Limb (tissue), 2 donors: ENCODE results near the gene FLYWCH1.
"Not testable (repeated sequence)": the region's sequence is repeated elsewhere in the genome, so short reads cannot be mapped to it uniquely, and the experiment has no call there.

Source experiments
- DNase-seq, 2 donors: peaks; one replicate each; pipeline ENCODE4 v3.0.0-alpha.2; 2016; ENCODE audit errors: extremely low spot score in 2 of 2

Gene FLYWCH1

DNA sequence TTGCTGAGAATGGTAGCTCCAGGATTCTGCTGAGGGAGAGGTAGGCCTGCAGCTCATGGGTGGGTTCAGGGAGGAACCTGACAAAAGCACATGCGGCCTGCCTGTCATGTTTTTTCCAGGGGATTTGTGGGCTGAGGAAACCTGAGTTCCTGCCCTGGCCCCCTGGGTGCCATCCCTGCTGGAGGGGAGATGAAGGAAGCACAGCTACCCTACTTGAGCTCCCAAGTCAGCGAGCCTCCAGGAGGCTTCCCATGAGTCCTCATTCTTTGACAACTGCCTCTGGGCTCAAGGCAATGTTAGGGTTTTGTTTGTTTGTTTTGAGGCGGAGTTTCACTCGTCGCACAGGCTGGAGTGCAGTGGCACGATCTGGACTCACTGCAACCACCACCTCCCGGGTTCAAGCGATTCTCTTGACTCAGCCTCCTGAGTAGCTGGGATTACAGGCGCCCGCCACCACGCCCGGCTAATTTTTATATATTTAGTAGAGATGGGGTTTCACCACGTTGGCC is 12.1 kb upstream of the FLYWCH1 start:
- no peak for DNase-seq

DNA sequence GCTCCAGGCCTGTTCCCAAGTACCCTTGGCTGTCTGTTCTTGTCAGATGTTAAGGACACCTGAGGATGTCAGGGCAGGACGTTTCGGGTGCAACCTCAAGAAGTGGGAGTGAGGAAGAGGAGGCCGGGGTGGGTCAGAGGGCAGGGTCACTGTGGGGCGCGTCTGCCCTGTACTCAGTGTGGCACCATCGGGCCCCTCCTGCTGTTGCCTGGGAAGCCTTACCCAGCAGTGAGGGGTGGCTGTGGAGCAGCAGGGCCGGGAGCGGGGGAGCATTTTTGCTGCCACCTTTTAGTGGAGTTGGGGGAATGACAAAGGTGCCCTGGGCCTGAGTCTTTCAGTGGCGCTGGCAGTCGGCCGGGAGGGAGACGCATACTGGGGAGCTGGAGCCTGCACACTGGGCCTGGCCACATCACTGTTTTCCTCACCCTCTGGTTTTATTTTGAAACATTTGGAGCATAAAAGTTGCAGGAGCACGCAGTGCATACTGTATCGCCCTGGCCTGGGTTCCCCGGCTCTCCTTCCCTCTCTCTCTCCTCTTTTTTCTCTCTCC is 11.1 kb upstream of the FLYWCH1 start:
- no peak for DNase-seq

DNA sequence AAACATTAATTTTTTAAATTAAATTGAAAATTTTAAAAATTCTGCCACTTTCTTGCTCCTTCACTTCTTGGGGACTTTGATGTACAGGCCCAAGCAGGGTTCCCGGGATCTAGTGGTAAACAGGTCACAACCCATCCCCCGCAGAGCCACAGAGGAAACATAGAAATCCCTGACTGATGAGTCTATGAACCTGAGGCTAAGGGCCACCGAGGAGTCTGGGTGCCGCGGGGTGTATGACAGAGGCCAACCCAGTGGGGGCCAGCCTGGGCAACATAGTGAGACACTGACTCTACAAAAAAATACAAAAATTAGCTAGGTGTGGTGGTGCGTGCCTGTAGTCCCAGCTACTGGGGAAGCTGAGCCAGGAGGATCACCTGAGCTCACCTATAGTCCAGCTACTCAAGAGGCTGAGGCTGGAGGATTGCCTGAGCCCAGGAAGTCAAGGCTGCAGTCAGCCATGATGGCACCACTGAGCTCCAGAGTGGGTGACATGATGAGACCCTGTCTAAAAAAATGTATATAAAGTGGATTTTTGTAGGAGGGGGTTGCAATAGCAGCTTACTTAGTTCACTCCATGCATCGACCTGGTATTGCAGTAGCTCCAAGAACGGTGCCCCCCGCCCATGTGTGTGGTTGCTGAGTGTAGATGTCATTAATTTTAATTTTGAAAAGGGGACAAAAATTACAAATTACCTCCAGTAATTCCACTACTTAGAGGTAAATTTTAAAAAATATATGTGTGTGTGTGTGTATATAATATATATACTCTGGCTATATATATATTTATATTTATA is 9.2 kb upstream of the FLYWCH1 start:
- DNase-seq = no peak

DNA sequence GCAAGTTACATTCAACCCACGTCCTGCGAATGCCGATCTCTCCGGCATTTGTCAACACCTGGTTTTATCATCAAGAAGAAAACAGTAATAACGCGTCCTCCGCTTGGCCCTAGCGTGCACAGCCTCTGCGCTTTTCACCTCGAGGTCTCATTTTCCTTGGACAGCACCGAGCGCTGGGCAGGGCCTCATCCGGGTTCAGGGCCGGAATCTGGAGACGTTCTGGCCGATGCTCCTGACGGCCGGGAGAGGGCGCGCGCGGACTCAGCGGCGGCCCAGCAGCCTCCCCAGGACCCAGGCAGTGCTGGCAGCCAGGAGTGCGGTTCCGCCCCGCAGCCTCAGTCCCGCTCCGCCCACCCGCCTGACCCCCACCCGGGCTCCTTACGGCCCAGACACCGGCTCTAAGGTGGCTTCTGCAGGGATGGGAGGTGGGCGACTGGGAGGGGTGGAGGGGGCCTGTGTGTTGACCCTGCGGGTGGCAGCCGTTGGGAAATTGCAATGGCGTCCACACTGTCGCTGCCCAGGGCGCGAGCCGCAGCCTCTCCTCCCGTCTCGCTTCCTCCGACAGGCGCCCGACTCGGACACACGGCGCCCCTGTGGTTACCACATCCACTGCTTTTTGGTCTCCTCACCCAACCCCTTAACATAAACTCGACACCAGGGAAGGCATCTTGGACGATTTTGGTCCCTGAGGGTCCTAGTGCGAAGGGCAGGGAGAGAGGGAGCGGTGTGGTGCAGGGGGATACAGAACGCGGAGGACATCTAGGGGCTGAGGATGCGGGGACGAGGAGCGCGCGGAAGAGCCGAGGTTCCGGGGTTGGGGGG is 7.4 kb upstream of the FLYWCH1 start:
- DNase-seq = peak; percentile 90 to 91

DNA sequence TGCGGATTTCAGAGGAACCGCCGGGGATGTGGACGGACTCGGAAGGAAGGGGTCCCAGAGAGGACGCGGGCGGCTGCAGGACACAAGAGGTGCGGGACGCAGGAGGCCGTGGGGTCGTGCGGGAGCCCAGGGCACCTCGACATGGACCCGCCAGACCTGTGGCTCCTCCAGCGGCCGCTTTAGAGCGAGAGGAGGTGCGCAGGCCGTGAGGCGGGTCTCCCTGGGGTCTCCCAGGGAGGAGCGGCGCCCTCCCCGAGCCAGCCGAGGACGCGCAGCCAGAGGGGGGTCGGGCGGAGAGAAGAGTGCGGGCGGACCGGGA is 6.8 kb upstream of the FLYWCH1 start:
- no peak for DNase-seq

DNA sequence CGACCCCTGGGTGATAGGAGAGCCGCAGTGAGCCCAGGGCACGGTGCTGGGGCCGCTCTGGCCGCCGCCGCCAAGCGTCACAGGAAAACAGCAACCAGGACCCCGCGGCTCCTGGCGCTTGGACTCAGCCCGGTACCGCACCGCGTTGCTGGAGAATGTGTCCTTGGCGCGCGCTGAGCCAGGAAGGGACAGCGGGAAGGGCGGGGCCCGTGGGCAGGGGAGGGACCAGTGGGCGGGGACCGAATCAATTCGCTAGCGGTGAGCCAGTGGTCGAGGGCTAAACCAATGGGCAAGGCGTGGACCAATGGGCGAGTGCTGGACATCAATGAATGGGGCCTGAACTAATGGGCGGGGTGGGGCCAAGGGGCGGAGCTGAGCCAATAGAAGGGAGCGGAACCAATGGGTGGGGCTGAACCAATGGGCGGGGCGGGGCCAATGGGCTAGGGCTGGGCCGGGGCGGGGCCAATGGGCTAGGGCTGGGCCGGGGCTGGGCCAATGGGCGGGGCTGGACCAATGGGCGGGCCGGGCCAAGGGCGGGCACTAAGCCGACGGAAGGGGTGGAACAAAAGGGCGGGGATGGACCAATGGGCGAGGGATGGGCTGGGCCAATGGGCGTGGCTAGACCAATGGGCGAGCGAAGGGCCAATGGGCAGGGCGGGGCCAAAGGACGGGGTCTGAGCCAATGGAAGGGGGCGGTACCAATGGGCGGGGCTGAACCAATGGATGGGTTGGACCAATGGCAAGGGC is 6.3 kb upstream of the FLYWCH1 start:
- DNase-seq = peak; percentile 92 to 93

DNA sequence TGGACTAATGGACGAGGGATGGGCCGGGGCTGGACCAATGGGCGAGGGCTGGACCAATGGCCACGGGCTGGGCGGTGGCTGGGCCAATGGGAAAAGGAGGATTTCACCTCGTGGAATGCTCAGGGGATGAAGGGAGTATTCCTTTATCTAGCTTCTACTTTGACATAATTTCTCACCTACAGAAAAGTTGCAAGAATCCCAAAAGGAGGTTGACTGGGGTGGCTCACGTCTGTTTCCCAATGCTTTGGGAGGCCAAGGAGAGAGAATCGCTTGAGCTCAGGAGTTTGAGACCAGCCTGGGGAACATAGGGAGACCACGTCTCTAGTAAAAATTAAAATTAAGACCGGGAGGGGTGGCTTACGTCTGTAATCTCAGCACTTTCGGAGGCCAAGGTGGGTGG is 5.7 kb upstream of the FLYWCH1 start:
- no peak for DNase-seq

DNA sequence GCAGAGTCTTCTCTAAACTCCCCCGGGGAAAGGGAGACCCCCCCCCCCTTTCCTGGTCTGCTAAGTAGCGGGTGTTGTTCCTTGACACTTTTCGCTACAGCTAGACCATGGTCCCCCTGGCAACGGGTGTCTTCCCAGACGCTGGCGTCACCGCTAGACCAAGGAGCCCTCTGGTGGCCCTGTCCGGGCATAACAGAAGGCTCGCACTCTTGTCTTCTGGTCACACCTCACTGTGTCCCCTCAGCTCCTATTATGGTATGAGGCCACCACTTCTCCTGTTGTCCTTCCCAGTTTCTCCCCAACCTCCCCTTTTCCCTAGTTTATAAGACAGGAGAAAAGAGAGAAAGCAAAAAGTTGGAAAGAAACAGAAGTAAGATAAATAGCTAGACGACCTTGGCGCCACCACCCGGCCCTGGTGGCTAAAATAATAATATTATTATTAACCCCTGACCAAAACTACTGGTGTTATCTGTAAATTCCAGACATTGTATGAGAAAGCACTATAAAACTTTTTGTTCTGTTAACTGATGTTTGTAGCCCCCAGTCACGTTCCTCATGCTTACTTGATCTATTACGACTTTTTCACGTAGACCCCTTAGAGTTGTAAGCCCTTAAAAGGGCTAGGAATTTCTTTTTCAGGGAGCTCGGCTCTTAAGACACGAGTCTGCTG is 4.5 kb upstream of the FLYWCH1 start:
- DNase-seq = not testable (repeated sequence)

DNA sequence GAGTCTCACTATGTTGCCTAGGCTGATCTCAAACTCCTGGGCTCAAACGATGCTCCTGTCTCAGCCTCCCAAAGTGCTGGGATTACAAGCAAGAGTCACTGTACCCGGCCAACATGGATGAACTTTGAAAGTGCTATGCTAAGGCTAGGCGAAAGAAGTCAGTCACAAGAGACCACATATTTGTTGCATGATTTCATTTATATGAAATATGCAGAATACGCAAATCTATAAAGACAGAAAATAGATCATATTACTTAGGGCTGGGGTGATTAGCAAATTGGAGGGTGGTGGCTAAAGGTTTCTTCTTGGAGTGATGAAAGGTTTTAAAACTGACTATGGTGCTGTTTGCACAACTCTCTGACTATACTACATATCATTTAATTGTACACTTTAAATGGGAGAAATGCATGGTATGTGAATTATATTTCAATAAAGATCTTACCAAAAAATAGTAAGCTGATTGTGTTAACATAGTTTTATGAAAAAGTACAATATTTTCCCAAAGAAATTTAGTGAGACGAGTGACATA is 1.2 kb upstream of the FLYWCH1 start:
- DNase-seq = no peak

DNA sequence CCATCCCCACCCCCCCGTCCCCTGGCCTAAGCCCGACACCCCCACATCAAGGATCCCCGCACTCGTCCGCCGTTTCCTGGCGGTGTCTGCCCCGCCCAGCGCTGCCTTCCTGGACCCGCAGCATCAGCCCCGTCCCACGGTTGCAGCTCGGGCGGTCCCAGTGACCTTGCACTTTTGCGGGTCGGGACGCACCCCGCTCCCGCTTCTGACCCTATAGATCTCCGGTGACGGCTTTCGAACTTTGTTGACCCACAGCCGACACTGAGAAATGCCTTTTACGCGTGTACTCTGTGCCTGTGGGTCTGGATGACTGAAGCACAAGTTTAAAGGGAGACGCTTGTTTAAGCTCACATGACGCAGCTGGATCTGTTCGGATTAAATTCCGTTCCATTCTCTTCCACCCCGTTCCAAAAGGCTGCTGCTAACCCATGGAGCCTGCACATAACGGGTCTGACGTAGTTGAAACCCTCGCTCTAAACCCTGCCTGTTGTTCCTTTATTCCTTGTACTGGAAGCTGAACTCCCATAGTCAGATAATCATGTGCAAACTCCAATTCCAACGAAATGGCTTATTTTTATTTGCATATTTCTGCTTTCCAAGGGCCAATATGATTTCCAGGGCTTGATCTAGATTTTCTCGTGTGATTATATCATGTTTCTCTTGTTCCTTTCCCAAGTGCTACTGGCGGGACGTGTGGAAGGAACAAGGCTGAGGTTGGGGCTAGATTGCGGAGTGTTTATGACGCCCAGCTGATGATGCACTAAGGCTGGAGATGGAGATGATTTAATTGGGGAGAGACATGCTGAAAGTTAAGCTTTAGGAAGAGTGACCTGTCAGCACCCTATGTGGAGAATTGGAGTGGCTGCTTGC is 834 bp downstream of the FLYWCH1 start:
- peak; percentile 52 to 60 for DNase-seq

DNA sequence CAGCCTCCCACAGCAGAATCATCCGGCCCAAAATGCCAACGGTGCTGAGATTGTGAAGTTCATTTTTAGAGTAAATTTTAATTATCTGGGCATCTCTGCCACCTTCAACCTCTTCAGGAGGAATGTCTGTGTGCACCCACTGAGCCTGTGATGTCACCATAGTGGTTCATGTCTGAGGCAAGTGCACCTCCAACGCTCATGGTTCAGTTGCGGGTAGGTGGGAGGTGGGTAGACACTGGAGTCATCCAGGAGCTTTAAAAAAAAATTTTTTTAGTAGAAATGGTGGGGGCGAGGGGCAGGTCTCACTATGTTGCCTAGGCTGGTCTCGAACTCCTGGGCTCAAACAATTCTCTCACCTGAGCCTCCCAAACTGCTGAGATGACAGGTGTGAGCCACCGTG is 1.9 kb downstream of the FLYWCH1 start:
- DNase-seq = no peak

DNA sequence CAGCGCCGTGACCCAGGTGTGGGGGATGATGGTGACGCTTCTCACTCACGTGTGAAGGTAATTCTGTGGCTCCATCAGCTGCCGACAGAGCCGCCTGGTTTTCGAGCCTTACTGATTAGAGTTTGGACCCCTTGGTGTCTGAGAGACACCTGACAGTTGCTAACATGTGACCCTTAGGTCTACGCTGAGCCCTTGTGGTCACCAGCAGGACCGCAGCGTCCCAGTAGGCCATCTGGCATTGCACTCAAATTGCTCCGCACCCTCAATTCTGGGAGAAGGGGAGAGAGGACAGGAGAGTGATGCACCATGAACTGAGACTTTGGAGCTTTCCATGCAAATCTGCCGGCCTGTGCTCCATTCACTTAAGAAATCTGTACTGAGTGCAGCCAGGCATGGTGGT is 2.5 kb downstream of the FLYWCH1 start:
- no peak for DNase-seq

DNA sequence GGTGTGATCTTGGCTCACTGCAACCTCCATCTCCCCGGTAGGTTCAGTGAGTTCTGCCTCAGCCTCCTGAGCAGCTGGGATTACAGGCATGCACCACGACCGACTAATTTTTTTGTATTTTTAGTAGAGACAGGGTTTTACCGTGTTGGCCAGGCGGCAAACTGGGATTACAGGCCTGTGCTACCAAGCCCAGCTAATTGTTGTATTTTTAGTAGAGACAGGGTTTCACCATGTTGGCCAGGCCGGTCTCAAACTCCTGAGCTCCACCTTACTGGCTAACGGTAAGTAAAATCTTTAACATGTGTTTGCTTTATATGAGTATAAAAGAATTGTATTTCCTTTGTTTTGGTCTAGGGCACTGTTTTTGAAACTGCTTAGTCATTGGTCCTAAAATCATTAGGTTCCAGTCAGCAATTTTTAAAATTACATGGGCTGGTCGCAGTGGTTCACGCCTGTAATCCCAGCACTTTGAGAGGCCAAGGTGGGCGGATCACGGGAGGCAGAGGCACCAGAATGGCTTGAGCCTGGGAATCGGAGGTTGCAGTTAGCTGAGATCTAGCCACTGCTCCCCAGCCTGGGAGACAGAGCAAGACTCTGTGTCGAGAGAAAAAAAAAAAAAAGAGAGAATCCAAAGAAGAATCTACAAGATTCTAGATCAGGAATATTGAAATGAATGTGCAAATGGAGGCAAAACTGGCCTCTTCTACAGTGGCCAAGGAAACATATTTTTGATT is 3.6 kb downstream of the FLYWCH1 start:
- DNase-seq = no peak

DNA sequence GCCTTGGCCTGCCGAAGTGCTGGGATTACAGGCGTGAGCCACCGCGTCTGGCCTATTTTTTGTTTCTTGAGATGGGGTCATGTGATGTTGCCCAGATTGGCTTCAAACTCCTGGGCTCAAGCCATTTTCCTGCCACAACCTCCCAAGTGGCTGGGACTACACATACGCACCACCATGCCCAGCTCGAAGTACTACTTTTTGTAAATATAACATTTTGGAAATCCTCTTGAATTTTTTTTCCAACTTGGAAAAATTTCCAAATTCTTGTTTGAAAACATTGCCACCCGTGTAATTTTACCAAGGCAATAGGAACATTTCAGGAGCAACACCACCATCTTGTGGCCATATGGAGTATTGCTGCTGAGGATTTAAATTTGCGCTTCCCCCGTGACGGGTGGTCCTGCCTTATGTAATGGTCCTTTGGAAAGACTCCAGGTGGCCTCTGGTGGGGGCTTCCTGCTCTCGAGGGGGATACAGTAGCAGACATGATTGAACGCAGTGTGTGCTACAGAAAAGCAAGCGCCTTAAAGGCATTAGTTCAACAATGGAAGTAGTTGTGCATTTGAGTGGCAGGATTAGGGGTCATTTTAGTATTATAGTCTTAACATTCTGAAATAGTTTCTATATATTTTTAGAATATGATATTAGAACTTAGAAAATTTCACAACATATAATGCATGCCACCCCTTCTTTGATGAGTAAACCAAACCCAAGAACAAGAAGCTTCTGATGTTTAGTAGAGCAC is 8.0 kb downstream of the FLYWCH1 start:
- peak; percentile 69 to 80 for DNase-seq

DNA sequence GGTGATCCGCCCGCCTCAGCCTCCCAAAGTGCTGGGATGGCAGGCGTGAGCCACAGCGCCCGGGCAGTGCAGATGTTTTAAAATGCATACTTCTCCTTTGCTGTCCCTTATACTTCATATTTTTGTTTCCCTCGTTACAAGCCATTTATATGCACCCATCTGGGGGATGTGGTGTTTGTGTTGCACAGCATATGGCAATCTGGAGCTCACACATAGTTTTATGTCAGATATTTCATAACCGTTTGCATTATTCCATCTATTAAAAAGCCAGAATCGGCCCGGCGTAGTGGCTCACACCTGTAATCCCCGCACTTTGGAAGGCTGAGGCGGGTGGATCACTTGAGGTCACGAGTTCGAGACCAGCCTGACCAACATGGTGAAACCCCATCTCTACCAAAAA is 11.8 kb downstream of the FLYWCH1 start:
- no peak for DNase-seq

DNA sequence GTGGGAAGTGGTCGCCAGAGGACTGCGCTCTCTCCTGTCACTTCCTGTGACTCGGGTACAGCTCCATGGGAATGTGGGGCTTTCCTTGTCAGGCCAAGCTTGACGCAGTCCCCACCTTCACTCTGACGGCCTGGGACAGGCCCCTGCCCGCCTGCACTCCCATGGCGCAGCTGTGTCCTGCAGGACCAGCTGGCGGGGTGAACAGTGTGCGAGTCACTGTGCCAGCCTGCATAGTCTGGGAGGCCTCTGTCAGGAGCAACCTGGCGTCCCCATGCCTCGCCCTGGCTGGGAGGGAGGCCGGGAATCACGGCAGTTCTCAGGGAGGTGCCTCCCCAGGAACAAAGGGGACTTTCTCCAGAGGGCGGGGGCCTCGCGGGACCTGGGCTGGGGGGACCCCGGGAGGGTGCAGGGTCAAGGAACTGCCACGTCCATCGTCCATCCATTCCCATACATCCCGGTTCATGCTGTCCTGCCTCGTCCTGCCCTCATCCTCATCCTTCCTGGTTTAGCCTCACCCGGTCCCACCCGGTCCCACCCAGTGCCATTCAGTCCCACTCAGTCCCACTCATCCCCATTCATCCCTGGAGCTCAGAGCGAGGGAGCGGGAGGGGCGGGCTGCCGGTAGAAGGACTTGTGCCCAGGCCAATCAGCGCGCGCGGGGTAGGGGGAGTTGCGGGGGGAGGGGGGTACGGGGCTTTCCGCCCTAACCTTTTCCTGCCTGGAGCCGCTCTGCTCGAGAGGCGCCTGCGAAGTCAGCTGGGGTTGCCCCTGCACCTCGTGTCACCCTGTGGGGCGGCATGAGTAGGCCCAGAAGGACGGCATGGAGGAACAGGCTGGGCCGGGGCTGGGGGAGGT is 13.4 kb downstream of the FLYWCH1 start:
- DNase-seq = peak in 1 of 2 donors; percentile 59

DNA sequence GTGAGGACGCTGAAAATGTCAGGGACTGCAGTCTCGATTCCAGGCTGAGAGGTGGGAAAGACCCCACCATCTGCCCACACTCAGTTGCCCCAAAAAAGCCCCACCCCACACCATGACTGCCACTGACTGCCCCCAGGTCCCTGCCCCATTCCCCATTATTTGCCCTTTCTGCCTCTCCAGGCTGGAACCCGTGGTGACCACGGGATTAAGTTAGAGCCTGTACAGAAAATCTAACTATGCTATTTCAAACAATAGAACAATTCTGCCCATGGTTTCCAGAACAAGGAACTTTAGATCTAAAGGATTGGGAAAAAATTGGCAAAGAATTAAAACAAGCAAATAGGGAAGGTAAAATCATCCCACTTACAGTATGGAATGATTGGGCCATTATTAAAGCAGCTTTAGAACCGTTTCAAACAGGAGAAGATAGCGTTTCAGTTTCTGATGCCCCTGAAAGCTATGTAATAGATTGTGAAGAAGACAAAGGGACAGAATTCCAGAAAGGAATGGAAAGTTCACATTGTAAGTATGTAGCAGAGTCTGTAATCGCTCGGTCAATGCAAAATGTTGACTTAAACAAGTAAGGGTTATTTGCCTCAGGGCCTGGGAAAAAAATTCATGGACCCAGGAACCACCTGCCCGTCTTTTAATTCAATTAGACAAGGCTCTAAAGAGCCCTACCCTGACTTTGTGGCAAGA is 14.4 kb downstream of the FLYWCH1 start:
- peak in 1 of 2 donors; percentile 29 for DNase-seq
